Keratinocyte (primary cell): ENCODE results near the gene TMEM163. TPM values are rescaled to one million over a fixed set of nuclear protein-coding genes. Genes with fewer than 3 reads are reported as not detected.

Experiments used
- DNase-seq: peaks from one replicate; pipeline ENCODE4 v3.0.0-alpha.2; 2011; ENCODE audit warnings: low read depth, missing footprints, low spot score
- FAIRE-seq: peaks from 2 replicates; lab custom pipeline; 2011; peaks lifted over from hg19 to GRCh38; lab: Jason Lieb, UNC
- H2AFZ ChIP-seq: 2 replicates; pipeline ENCODE4 v1.6.0; 2012; ENCODE audit warnings: low read length, control low read depth, inconsistent platforms; ENCODE audit not compliant: control insufficient read depth
- H3K27ac ChIP-seq: 2 replicates; pipeline ENCODE4 v1.5.1; 2011; ENCODE audit warnings: low read length; ENCODE audit not compliant: control insufficient read depth, insufficient read depth
- H3K27me3 ChIP-seq: 3 replicates; pipeline ENCODE4 v1.6.0; 2011; ENCODE audit warnings: low read length; ENCODE audit not compliant: control insufficient read depth, insufficient read depth; ENCODE audit errors: extremely low read depth
- H3K36me3 ChIP-seq, 2 experiments: 2 replicates in 1 of 2; 3 replicates in 1 of 2; pipeline ENCODE4 v1.5.1; 2011; ENCODE audit warnings: low read length in 2 of 2, mild to moderate bottlenecking in 1 of 2; ENCODE audit not compliant: control insufficient read depth in 2 of 2, insufficient read depth in 2 of 2; ENCODE audit errors: extremely low read depth in 1 of 2
- H3K4me1 ChIP-seq: 3 replicates; pipeline ENCODE4 v1.5.1; 2011; ENCODE audit warnings: low read length; ENCODE audit not compliant: control insufficient read depth, insufficient read depth; ENCODE audit errors: extremely low read depth
- H3K4me2 ChIP-seq: 3 replicates; pipeline ENCODE4 v1.6.0; 2011; ENCODE audit warnings: low read depth, low read length; ENCODE audit not compliant: control insufficient read depth, insufficient read depth; ENCODE audit errors: extremely low read depth
- H3K4me3 ChIP-seq, 3 experiments: fragments of 200-600 bp in 1 of 3; sonication (generic) in 1 of 3; 2 replicates in 2 of 3; 3 replicates in 1 of 3; pipeline ENCODE4 v1.5.1; 2011 to 2016; ENCODE audit warnings: low read length in 3 of 3, mild to moderate bottlenecking in 3 of 3, control low read depth in 2 of 3, inconsistent platforms in 1 of 3, low read depth in 1 of 3, mixed read lengths in 1 of 3, mixed run types in 1 of 3, moderate library complexity in 1 of 3; ENCODE audit not compliant: control insufficient read depth in 2 of 3, insufficient read depth in 2 of 3; ENCODE audit errors: extremely low read depth in 1 of 3
- H3K79me2 ChIP-seq: 2 replicates; pipeline ENCODE4 v1.6.0; 2012; ENCODE audit warnings: low read length; ENCODE audit not compliant: control insufficient read depth, insufficient read depth
- H3K9ac ChIP-seq: 3 replicates; pipeline ENCODE4 v1.6.0; 2011; ENCODE audit warnings: low read length; ENCODE audit not compliant: control insufficient read depth, insufficient read depth; ENCODE audit errors: extremely low read depth
- H3K9me1 ChIP-seq: 3 replicates; pipeline ENCODE4 v1.6.0; 2011; ENCODE audit warnings: low read length; ENCODE audit not compliant: control insufficient read depth, insufficient read depth; ENCODE audit errors: extremely low read depth
- H3K9me3 ChIP-seq: 2 replicates; pipeline ENCODE4 v1.5.1; 2012; ENCODE audit warnings: low read depth, low read length; ENCODE audit not compliant: control insufficient read depth
- H4K20me1 ChIP-seq: 3 replicates; pipeline ENCODE4 v1.6.0; 2011; ENCODE audit warnings: low read length; ENCODE audit not compliant: control insufficient read depth, insufficient read depth; ENCODE audit errors: extremely low read depth
- EZH2 ChIP-seq: IDR thresholded peaks from one replicate; pipeline ENCODE4 v1.6.1; 2012; ENCODE audit warnings: inconsistent platforms, mild to moderate bottlenecking, low read length, moderate library complexity
- dilution Hi-C: fragments of 300-500 bp; cut with MboI; formaldehyde crosslinking; loops from one replicate; pipeline ENCODE4 v1.7.0; 2020; ENCODE audit warnings: low sequenced_read_pairs; ENCODE audit not compliant: extremely low pct_ligation_motif_present
- polyA plus RNA-seq, 5 experiments: library from polyadenylated mRNA; depleted of rRNA in 3 of 5; stranded (reverse) in 3 of 5; stranded (forward) in 1 of 5; unstranded in 1 of 5; fragments of >200 nt; gene quantifications; 1 replicate in 1 of 5; 2 replicates in 3 of 5; 3 replicates in 1 of 5; pipeline versions ENCODE4 v1.2.1 to v1.2.3, GENCODE V29; 2011 to 2012; ENCODE audit warnings: missing spikeins in 2 of 5, low read depth in 1 of 5, low replicate concordance in 1 of 5
- TF ChIP-seq, protein P1 (sequence below), 3 experiments: IDR thresholded peaks in 1 of 3; conservative IDR thresholded peaks in 1 of 3; optimal IDR thresholded peaks in 1 of 3; 2 replicates in 2 of 3; 3 replicates in 1 of 3; pipeline versions ENCODE3 to v1.5.1; 2011; ENCODE audit warnings: low read length in 3 of 3, mild to moderate bottlenecking in 3 of 3, moderate library complexity in 2 of 3, control low read depth in 1 of 3, inconsistent platforms in 1 of 3; ENCODE audit not compliant: insufficient read depth in 2 of 3; ENCODE audit errors: extremely low read depth in 1 of 3

The TMEM163 gene
- polyA plus RNA-seq, 1 donor (not counting 4 experiments of a cell fraction or from before 2014, with no cell fraction given) = not detected

DNA sequence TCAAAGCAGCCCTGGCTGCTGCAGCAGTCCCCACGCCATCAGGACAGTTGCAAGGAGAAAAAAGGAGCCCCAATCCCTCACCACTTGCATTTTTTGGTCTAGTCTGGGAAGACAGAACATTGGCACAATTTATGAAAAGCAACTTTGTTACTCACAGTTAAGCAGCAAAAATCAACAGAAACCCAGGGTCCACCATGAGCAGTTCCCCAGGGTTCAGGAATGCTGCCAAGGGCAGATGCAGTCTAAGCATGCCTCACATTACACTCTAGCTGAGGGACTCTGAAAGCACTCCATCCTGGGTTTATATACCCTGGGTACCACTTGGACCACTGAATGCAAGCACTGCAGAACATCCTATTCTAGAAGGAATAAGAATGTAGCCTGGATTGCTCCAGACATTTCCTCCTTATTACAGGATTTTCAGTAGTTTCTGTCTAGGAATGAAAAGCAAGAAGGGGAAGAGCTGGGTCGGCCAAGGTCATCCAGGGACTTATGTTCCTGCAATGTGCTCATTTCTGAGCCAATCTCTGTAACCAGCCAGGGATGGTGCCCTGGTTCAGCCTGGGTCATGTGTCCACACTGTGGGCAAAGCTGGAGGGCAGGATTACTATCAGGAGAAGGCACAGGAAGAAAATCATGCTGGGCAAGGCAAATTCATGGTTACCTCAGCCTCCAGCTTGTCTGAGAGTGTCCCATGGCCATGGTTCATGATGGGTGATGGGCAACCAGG, 19.5 kb upstream of the TMEM163 start:
- FAIRE-seq = no peak
- no peaks in the 10 kb centered on the region for H3K9me3 ChIP-seq

DNA sequence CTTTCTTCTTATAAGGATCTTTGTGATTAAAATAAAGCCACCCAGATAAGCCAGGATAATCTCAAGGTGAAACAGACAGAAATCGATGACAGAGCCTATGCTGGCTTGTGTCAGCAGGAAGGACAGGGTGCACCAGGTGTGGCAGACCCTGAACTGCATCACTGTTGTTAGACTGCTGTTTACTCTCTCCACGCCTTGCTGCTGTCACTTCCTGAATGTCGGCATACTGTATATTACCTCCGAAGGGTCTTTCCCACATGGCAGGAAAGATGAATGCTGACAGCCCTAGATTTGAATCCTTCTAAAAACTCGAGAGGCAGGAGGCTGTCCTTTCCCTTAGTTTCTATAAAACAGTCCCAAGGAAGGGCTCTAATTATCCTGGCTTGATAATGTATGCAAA, 18.9 kb upstream of the TMEM163 start:
- no peaks in the 10 kb centered on the region for H3K4me1 ChIP-seq
- H3K27ac ChIP-seq = no peak overlapping the region
- no peaks in the 10 kb centered on the region for H3K79me2 ChIP-seq
- TF ChIP-seq, protein P1, sequence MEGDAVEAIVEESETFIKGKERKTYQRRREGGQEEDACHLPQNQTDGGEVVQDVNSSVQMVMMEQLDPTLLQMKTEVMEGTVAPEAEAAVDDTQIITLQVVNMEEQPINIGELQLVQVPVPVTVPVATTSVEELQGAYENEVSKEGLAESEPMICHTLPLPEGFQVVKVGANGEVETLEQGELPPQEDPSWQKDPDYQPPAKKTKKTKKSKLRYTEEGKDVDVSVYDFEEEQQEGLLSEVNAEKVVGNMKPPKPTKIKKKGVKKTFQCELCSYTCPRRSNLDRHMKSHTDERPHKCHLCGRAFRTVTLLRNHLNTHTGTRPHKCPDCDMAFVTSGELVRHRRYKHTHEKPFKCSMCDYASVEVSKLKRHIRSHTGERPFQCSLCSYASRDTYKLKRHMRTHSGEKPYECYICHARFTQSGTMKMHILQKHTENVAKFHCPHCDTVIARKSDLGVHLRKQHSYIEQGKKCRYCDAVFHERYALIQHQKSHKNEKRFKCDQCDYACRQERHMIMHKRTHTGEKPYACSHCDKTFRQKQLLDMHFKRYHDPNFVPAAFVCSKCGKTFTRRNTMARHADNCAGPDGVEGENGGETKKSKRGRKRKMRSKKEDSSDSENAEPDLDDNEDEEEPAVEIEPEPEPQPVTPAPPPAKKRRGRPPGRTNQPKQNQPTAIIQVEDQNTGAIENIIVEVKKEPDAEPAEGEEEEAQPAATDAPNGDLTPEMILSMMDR (optimal IDR thresholded peaks at IDR 0.05 in 1 of 3, IDR thresholded peaks at IDR 0.05 in 1 of 3, conservative IDR thresholded peaks at IDR 0.05 in 1 of 3; ENCODE audit: extremely low read depth in 1 of 3, insufficient read depth in 2 of 3, low read length in 3 of 3) = no peak
- no peak for TF ChIP-seq EZH2
- H3K4me3 ChIP-seq = no peak overlapping the region
- no peak overlapping the region for H2AFZ ChIP-seq
- no peak for FAIRE-seq
- peaks cover 12% of the 10 kb centered on the region for H3K27me3 ChIP-seq
- dilution Hi-C loops = no loop called here
- no peaks in the 10 kb centered on the region for H4K20me1 ChIP-seq
- no peaks in the 10 kb centered on the region for H3K9me1 ChIP-seq
- no peak overlapping the region for H3K4me2 ChIP-seq
- no peaks in the 10 kb centered on the region for H3K36me3 ChIP-seq
- DNase-seq = no peak
- no peak overlapping the region for H3K9ac ChIP-seq
- H3K9me3 ChIP-seq = no peaks in the 10 kb centered on the region

More for the DNA sequence above, 19.5 kb upstream of the TMEM163 start:
- no peak overlapping the region for H3K4me2 ChIP-seq
- no peak overlapping the region for H3K27ac ChIP-seq
- peaks cover 12% of the 10 kb centered on the region for H3K27me3 ChIP-seq
- dilution Hi-C loops = no loop called here
- H3K4me3 ChIP-seq = no peak overlapping the region
- H3K79me2 ChIP-seq = no peaks in the 10 kb centered on the region
- DNase-seq = no peak
- no peaks in the 10 kb centered on the region for H3K36me3 ChIP-seq
- H3K4me1 ChIP-seq = no peaks in the 10 kb centered on the region
- no peaks in the 10 kb centered on the region for H3K9me1 ChIP-seq
- H3K9ac ChIP-seq = no peak overlapping the region
- TF ChIP-seq, protein P1 (optimal IDR thresholded peaks at IDR 0.05 in 1 of 3, IDR thresholded peaks at IDR 0.05 in 1 of 3, conservative IDR thresholded peaks at IDR 0.05 in 1 of 3; ENCODE audit: extremely low read depth in 1 of 3, insufficient read depth in 2 of 3, low read length in 3 of 3) = no peak
- TF ChIP-seq EZH2 = no peak
- no peaks in the 10 kb centered on the region for H4K20me1 ChIP-seq
- H2AFZ ChIP-seq = no peak overlapping the region
